HG03159 (cell line): Measurements from ENCODE around the gene MPHOSPH9.
"Not testable (repeated sequence)": the region's sequence is repeated elsewhere in the genome, so short reads cannot be mapped to it uniquely, and the experiment has no call there.

ENCODE experiments used
- ATAC-seq: cut with Tn5 transposase; IDR thresholded peaks from one replicate; pipeline ENCODE4 v1.9.1; 2021; ENCODE audit warnings: mild to moderate bottlenecking, moderate library complexity; ENCODE audit not compliant: unreplicated experiment

The MPHOSPH9 gene

DNA sequence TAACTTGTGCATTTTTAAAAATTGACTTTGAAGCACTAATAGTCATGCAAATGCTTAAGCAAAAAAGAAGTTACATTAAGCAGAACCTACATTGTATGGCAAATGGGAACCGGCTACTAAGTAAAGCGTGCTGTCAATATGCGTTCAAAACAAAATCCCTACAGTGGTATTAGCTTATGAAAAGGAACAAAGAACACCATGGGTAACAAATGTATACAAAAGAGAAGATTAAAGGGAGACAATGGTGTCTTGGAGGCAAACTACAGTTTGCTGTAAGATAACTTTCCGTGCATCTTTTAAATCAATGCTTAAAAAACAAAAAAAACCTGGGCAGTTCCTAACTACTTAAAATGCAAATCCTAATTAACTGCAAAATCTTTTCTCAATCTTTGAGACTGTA, 28.3 kb upstream of the MPHOSPH9 start:
- no peak for ATAC-seq

DNA sequence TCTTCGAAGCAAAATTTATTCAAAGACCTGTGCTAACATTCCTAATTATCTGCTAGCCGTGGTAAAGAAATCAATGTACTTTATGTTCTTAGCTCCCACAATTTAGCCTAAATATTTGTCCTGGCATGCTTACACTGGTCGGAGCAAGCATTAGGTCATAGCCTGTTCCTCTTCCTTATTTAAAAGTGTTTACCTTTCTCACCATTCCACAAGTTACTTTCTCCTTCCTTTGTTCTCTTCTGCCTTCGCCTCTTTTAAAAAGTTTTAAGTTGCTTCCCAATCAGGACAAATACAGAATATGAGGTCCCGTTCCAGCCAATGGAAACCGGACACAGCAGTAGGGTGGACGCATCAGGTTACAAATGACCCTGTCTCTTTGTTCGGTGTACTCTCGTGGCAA, 27.1 kb upstream of the MPHOSPH9 start:
- no peak for ATAC-seq

DNA sequence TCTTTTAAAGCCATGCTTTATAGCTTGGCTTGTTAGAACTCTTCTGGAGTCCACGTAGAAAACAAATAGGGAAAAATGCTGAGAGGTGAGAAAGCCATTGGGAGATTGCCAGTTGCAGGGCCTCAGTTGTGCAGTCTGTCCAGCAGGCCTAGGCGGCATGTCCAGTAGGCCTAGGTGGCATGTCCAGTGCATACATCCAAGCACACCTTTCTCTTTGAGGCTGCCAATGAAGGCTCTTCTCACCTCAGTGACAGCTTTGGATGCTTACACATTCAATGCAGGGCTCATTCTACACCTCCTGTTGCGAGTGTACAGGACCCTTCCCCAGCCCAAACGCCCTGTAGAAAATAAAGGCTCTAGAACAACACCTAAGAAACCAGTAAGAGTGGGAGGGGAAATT, 25.7 kb upstream of the MPHOSPH9 start:
- no peak for ATAC-seq

DNA sequence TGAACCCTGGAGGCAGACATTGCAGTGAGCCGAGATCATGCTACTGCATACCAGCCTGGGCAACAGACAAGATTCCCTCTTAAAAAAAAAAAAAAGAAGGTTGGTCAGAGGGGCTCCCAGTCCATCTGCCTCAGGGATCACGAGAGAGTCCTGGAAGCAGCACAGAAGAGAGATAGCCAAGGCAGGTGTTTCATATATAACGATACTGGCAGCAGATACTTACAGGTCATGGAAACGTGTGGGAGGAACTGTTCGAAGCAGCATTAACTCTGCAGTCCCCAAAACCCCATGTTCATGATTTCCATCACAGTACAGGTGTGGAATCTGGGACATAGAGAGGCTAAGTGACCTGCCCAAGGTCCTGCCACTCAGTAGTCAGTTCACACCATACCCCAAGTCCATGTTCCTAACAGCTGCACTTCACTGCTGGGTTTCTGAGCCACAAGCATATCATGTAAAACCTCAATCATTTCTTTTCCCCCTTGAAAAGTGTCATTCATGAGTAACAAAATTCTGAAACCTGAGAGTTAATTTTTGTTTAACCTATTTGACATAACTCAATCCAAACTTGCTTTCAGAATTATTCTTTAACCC, 22.0 kb upstream of the MPHOSPH9 start:
- ATAC-seq, result no peak

DNA sequence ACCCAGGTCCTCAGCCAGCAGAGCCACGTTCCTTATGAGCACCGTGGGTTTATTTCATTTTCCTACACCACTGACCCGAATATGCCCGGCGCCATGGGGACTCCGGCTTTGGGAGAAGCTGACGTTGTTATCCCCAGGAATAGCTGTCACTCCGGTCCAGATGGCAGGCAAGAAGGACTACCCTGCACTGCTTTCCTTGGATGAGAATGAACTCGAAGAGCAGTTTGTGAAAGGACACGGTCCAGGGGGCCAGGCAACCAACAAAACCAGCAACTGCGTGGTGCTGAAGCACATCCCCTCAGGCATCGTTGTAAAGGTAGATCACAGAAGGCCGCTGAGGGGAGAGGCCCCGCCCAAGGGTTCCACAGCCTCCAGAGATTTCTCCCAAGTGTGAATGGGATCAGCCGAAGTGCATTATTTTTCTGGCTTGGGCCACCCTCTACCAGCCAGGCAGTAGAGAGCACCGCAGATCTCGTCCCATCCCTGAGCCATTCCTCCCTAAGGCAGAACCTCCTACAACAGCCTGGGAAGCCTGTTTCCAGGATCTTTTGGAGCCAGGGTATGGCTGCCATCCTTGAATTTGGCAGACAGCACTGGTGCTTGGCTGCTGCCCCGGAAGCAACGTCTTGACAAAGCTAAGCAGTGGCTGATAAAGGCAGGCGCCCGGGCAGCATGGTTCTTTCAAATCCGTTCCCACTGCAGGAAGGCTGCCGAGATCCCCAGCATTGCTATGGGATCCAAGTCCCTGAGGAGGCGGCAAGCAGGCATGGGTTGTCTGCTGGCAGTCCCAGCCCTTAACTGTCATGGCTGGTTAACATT, 20.9 kb upstream of the MPHOSPH9 start:
- no peak for ATAC-seq

DNA sequence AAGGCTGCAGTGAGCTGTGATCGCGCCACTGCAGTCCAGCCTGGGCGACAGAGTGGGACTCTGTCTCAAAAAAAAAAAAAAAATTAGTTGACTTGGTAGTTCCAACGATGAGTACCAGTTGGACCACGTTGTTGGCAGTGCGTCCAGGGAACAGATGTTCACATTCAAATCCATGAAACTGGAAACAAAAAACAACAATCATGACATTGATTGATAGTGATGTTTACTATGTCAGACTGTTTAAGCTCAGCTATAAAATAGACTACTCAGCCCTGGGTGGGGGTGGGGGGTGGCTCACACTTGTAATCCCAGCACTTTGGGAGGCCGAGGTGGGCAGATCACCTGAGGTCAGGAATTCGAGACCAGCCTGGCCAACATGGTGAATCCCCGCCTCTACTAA, 19.4 kb upstream of the MPHOSPH9 start:
- ATAC-seq, result not testable (repeated sequence)

DNA sequence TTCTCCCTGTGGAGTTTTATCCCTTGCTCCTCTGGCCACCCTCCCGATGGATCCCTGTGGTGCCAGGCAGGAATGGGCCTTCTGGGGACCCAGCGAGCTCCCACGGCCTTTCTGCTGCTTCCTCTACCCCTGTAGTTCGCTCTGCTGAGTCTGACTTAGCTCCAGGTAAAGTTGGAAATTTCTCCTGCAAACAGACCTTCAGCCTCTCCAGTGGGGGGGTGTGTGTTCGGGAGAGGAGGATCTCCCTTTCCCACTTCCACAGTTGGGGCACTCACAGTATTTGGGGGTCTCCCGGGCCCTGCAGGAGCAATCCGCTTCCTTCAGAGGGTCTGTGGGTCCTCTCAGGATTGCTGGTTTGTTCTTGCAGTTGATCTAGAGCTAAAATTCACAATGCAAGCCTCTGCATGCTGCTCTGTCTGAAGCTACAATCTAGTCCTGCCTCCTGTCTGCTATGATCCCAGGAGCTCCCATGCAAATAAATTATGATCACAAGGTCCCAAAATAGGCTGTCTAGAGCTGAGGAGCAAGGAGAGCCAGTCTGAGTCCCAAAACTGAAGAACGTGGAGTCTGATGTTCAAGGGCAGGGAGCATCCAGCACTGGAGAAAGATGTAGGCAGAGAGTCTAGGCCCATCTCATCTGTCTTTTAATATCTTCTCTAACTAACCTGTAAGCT, 18.6 kb upstream of the MPHOSPH9 start:
- ATAC-seq, result no peak

DNA sequence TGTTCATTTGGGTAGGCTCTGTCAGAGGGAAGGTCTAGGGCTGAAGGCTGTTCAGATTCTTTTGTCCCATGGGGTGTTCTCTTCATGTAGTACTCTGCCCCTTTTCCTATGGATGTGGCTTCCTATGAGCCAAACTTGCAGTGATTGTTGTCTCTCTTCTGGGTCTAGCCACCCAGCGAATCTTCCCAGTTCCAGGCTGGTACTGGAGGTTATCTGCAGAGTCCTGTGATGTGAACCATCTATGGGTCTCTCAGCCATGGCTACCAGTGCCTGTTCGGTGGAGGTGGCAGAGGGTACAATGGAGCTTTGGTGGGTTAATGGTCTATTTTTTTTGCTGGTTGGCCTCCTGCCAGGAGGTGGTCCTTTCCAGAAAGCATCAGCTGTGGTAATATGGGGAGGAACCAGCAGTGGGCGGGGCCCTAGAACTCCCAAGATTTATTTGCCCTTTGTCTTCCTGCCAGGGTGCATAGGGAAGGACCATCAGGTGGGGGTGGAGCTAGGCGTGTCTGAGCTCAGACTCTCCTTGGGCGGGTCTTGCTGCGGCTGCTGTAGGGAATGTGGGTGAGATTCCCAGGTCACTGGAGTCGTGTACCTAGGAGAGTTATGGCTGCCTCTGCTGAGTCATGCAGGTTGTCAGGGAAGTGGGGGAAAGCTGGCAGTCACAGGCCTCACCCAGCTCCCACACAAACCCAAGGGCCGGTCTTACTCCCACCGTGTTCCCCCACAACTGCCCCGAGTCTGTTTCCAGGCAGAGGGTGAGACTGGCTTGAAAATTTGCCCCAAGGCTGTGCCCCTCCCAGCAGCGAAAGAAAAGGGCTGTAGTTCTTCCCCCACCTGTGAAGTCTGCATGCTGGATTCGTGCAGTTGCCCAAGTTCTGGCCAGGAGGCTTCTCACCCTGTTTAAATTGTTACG, 17.8 kb upstream of the MPHOSPH9 start:
- ATAC-seq, result no peak

DNA sequence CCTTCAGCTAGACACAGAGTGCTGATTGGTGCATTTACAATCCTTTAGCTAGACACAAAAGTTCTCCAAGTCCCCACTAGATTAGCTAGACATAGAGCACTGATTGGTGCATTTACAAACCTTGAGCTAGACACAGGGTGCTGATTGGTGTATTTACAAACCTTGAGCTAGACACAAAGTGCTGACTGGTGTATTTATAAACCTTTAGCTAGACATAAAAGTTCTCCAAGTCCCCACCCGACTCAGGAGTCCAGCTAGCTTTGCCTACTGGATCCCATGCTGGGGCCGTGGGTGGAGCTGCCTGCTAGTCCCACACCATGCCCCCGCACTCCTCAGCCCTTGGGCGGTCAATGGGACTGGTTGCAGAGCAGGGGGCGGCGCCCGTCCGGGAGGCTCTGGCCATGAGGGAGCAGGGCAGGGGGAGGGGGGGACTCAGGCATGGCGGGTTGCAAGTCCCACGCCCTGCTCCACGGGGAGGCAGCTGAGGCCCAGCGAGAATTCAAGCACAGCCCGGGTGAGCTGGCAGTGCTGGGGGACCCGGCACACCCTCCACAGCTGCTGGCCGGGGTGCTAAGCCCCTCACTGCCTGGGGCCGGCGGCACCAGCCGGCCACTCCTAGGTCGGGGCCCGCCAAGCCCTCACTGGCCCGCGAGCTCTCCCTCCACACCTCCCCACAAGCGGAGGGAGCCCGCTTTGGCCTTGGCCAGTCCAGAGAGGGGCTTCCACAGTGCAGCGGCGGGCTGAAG, 16.2 kb upstream of the MPHOSPH9 start:
- ATAC-seq, result not testable (repeated sequence)

DNA sequence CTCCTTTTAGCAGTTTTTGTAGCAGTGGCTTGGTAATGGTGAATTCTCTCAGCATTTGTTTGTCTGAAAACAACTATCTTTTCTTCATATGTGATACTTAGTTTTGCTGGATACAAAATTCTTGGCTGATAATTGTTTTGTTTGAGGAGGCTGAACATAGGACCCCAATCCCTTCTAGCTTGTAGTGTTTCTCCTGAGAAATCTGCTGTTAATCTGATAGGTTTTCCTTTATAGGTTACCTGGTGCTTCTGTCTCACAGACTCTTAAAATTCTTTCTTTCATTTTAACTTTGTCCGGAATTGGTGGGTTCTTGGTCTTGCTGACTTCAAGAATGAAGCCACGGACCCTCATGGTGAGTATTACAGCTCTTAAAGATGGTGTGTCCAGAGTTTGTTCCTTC, 15.2 kb upstream of the MPHOSPH9 start:
- ATAC-seq, result not testable (repeated sequence)

DNA sequence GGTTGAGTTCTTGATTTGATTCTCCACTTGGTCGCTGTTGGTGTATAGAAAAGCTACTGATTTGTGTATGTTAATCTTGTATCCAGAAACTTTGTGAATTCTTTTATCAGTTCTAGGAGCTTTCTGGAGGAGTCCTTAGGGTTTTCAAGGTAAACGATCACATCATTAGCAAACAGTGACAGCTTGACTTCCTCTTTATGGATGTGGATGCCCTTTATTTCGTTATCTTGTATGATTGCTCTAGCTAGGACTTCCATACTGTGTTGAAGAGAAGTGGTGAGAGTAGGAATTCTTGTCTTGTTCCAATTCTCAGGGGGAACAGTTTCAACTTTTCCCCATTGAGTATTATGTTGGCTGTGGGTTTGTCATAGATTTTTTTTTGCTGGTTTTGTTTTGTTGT, 12.7 kb upstream of the MPHOSPH9 start:
- ATAC-seq, result no peak

DNA sequence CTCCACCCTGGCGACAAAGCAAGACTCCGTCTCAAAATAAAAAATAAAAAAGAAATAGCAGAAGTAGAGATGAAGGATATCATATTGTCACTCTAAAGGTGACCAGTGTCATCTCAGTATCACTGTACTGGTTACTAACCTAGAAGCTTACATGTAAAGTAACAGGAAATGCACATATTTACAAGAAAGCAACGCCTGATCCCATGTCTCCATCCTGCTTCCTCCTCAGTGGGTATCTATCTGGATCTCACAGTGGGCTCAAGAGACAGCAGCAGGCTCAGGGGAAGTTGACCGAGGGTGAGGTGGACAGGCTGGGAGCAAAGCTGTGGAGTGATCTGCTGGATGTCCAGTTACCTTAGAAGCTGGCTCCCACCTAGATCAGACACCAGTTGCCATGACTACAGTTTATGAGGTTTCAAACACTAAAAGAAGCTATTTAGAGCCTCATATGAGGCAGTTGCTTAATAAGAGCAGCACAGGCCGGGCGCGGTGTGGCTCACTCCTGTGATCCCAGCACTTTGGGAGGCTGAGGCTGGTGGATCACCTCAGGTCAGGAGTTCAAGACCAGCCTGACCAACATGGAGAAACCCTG, 10.8 kb upstream of the MPHOSPH9 start:
- ATAC-seq, result no peak

DNA sequence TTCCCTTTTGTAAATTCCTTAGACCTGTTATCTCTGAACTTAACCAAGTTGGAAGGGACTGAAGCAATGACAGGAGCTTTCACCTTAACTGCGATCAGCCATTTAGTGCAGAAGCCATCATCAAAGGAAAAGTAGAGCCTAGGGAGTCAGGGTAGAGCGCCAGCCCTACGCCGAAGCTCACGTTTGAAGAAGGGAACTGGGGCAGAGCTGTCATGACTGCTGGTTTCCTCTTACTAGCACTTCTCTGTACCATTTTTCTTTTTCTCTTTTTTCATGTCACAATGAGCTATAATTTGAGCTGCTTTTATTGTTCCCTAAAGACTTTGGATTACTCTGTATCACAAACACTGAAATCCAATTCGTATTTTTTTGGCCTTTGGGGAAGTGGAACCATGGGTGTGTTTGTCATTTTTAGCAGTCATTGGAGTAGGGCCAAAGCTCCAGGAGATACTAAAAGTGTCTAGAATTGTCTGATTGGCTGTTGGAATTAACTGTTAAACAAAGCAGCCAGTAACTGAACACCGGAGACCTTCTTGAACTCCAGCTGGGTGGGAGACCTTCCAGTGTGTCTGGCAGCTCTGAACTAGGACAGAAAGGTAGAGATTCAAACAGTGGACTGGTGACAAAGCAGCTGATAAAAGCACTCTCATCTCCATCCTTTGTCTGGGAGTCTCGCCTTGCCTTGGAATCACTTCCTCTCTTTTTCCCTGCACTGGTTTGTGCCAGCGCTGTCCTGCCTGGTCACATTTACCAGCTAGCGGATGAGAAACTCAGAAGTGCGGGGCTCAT, 9.4 kb upstream of the MPHOSPH9 start:
- no peak for ATAC-seq

DNA sequence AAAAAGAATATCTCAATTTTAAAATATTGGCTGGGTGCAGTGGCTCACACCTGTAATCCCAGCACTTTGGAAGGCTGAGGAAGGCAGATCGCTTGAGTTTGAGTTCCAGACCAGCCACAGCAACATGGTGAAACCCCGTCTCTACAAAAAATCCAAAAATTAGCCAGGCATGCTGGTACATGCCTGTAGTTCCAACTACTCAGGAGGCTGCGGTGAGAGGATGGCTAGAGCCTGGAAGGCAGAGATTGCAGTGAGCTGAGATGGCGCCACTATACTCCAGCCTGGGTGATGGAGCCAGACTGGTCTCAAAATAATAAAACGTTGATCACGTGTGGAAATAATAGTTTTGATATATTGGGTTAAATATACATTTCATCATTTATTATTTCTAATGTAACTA, 6.0 kb upstream of the MPHOSPH9 start:
- ATAC-seq, result no peak

DNA sequence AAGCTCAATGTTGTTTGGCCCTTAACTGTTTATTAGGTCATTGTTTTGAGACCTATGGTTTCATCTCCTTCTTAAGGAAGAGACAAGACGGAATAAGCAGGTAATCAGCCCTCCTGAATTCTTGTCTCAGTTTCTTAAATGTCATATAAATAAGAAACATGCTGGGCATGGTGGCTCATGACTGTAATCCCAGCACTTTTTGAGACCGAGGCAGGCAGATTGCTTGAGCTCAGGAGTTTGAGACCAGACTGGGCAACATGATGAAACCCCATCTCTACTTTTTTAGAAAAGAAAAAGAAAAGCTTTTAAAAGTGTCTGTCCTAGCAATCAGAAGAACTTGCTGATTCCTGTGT, 5.4 kb upstream of the MPHOSPH9 start:
- ATAC-seq, result no peak

DNA sequence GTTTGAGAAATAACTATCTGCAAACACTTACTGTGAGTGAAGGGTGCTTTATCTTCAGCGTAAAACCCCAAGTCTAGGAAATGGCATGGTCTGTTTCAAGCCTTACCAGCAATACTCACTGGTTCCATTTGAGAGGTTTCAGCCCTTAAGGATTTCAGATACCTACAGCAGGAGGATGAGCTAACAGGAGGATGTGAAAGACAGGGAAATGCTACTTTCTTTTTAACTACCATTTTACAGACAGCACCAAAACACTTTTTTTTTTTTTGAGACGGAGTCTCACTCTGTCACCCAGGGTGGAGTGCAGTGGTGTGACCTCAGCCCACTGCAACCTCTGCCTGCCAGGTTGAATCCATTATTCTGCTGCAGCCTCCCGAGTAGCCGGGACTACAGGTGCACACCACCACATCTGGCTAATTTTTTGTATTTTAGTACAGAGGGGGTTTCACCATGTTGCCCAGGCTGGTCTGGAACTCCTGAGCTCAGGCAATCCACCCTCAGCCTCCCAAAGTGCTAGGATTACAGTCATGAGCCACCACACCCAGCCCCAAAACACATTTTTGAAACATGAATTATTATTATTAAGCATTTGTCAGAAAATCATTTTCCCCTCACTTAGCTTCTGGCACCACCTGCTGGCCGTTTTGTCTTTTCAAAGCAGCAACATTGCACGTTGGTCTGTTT, 4.8 kb upstream of the MPHOSPH9 start:
- ATAC-seq, result no peak

DNA sequence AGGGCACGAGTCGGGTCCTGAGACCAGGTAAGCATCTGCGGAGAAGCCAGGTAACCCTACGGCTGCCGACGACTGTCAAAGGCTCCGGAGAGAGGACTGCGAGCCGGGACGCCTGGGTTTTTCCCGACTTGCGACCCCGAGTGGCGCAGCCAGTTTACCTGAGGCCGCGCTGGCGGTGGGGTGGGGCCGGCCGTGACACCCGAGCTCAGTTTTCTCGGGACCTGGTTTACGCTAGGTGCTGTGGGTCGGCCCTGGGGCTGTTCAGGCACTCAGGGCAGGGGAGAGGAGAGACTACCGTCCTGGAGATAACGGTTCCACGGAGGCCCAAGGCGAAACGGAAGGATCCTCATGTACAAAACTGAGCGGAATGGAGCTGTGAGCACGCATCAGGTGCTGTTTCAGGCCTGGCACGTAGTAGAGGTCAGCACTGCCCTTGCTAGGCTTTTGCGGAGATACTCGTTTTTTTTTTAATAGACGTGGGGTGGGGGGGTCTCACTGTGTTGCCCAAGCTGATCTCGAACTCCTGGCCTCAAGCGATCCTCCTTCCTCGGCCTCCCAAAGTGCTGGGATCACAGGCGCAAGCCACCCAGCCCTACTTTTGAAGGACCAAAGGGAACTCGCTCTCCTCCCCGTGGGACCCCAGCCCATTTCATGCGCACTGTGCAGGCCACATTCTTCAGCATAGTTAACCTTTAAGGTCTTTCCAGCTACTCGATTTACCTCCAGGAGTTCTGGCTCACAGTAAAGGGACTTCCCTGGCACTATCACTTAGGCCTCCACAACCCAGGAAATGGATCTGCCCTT, 766 bp upstream of the MPHOSPH9 start:
- peak; percentile 8 for ATAC-seq

DNA sequence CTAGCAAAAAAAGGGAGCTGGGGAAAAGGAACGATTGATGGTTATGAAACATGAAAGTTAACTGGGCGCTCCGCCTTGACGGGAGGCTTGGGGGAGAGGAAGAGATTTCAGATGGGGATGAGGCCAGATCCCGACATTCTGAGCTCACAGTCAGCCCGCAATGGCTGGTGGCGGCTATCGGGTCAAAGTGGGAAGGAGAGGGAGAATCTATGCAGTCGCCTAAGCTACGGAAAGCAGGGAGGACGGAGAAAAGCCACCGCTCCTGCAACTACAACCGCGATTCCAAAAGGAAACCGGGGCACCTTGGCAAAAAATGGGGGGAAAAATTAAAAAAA, 502 bp downstream of the MPHOSPH9 start:
- no peak for ATAC-seq
